Right lobe of liver (tissue), 6 donors: ENCODE data around the gene UTP14C. TPM values are rescaled to one million over a fixed set of nuclear protein-coding genes. Genes with fewer than 3 reads are reported as not detected.
A peak's percentile ranks its signal among the peaks of the same experiment; 100 is the strongest.
"Not testable (repeated sequence)": the region's sequence is repeated elsewhere in the genome, so short reads cannot be mapped to it uniquely, and the experiment has no call there.

Experiments used
- ATAC-seq, 4 donors: fragments of 200-7000 bp; cut with Tn5 transposase; one replicate each; pipeline ENCODE4 v1.9.1; 2020; ENCODE audit warnings: mild to moderate bottlenecking in 4 of 4, moderate library complexity in 4 of 4
- DNase-seq, 3 donors: peaks; one replicate each; pipeline ENCODE4 v3.0.0-alpha.2; 2020
- H3K27ac ChIP-seq, 3 donors: fragments of 200-600 bp; one replicate each; pipeline ENCODE4 v1.8.0; 2022
- H3K27me3 ChIP-seq, 2 donors: fragments of 200-600 bp; one replicate each; pipeline ENCODE4 v1.8.0; 2022
- H3K36me3 ChIP-seq, 4 donors: fragments of 200-600 bp; sonication (generic) in 1 of 4; one replicate each; pipeline versions ENCODE4 v1.5.1 to v1.8.0; 2017 to 2022; ENCODE audit warnings: control low read depth in 1 of 4
- H3K4me1 ChIP-seq, 4 donors: fragments of 200-600 bp; sonication (generic) in 1 of 4; one replicate each; pipeline versions ENCODE4 v1.5.1 to v1.8.0; 2017 to 2022; ENCODE audit warnings: control low read depth in 1 of 4
- H3K4me3 ChIP-seq, 3 donors: fragments of 200-600 bp; one replicate each; pipeline ENCODE4 v1.8.0; 2022
- H3K9me3 ChIP-seq, 4 donors: fragments of 200-600 bp; sonication (generic) in 1 of 4; one replicate each; pipeline versions ENCODE4 v1.5.1 to v1.8.0; 2017 to 2022; ENCODE audit warnings: control low read depth in 1 of 4
- POLR2A ChIP-seq: fragments of 450-650 bp; IDR thresholded peaks from one replicate; pipeline ENCODE4 v1.6.1; 2017; ENCODE audit warnings: antibody characterized with exemption, mild to moderate bottlenecking
- WGBS: methylation state at CpG from one replicate; pipeline ENCODE4 v1.1.6; 2018; ENCODE audit warnings: low coverage, low lambda C conversion rate; ENCODE audit not compliant: insufficient coverage; ENCODE audit errors: missing lambda C conversion rate; 5-methylcytosine and 5-hydroxymethylcytosine counted together
- intact Hi-C, 2 donors: fragments of 100-400 bp; cut with DNase I; formaldehyde crosslinking; loops; one replicate each; pipeline versions ENCODE4 v1.11.2 to v1.14.1; 2022
- total RNA-seq, 6 experiments: library from RNA; depleted of rRNA in 2 of 6; stranded (reverse); fragments of >200 nt in 2 of 6; fragmentation: NEBNext Ultra II Directional in 3 of 6; extraction: Animal tissue kit (Norgen Biotek cat#: 25700) in 3 of 6; gene quantifications; one replicate each; pipeline versions ENCODE4 v1.1.0 to v1.2.4, GENCODE V29; 2016 to 2023
- TF ChIP-seq, protein P1 (sequence below), 4 donors: fragments of 200-600 bp in 3 of 4; fragments of 450-650 bp in 1 of 4; IDR thresholded peaks; one replicate each; pipeline versions ENCODE4 v1.5.1 to v1.8.0; 2016 to 2022; ENCODE audit warnings: antibody characterized with exemption in 4 of 4, mild to moderate bottlenecking in 2 of 4
- donor health status: DM: no; HTN: yes; CAD: no.
- donor health status: DM: no; HTN: no; CAD: no.
- donor health status: DM: no; HTN: no; CAD: no.
- donor health status: DM: no; HTN: yes; CAD: no.
- donor health status: DM: no; HTN: yes; CAD: no.

The UTP14C gene
- total RNA-seq, 6 experiments from 2014 or later: 8.1 to 10.9 (median 10.4) TPM

- ATAC-seq (no peak), DNase-seq (no peak)
- TF ChIP-seq, protein P1, sequence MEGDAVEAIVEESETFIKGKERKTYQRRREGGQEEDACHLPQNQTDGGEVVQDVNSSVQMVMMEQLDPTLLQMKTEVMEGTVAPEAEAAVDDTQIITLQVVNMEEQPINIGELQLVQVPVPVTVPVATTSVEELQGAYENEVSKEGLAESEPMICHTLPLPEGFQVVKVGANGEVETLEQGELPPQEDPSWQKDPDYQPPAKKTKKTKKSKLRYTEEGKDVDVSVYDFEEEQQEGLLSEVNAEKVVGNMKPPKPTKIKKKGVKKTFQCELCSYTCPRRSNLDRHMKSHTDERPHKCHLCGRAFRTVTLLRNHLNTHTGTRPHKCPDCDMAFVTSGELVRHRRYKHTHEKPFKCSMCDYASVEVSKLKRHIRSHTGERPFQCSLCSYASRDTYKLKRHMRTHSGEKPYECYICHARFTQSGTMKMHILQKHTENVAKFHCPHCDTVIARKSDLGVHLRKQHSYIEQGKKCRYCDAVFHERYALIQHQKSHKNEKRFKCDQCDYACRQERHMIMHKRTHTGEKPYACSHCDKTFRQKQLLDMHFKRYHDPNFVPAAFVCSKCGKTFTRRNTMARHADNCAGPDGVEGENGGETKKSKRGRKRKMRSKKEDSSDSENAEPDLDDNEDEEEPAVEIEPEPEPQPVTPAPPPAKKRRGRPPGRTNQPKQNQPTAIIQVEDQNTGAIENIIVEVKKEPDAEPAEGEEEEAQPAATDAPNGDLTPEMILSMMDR (IDR thresholded peaks at IDR 0.05): no peak
- no peak for TF ChIP-seq POLR2A
- Histone ChIP-seq H3K9me3 (no peaks in the 10 kb centered on the region), H3K4me3 (no peak overlapping the region), H3K36me3 (no peaks in the 10 kb centered on the region), H3K27me3 (no peaks in the 10 kb centered on the region), H3K4me1 (no peaks in the 10 kb centered on the region), H3K27ac (no peak overlapping the region)
- WGBS: 77% methylated on average over 4 of the region's 4 CpGs
- intact Hi-C loops: no loop called here
These were observed 29.0 kb downstream of the UTP14C start for GRCh38 chr13:52053460-52053859.

GRCh38 chr13:52061064-52061463 lies 36.6 kb downstream of the UTP14C start:
- not testable (repeated sequence) for H3K27ac ChIP-seq
- WGBS: 88% methylated on average over 1 of the region's 3 CpGs

DNA sequence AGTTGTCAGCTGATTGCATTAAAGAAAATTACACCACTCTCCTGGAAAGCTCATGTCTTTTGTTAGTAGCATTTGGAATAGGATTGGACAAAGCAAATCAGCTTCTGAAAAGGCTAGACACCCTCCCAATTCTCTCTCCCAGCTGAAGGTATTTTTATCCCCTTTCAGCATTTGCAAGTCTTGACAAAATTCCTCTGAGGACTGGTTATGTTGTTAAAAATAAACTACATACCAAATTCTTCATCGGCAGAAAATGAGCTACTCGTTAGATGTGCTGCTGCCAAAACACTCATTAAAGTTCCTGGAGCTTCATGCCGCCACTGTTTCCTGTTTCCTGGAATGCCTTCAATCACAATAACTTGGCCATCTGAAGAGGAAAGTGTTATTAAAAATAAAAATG lies 37.1 kb downstream of the UTP14C start:
- WGBS: 45% methylated on average over 3 of the region's 3 CpGs
- no peaks in the 10 kb centered on the region for H3K4me1 ChIP-seq

More at GRCh38 chr13:52061064-52061463, 36.6 kb downstream of the UTP14C start:
- H3K9me3 ChIP-seq, H3K36me3 ChIP-seq, intact Hi-C loops, H3K4me1 ChIP-seq, ATAC-seq, H3K27me3 ChIP-seq, DNase-seq, H3K4me3 ChIP-seq: not testable (repeated sequence)

DNA sequence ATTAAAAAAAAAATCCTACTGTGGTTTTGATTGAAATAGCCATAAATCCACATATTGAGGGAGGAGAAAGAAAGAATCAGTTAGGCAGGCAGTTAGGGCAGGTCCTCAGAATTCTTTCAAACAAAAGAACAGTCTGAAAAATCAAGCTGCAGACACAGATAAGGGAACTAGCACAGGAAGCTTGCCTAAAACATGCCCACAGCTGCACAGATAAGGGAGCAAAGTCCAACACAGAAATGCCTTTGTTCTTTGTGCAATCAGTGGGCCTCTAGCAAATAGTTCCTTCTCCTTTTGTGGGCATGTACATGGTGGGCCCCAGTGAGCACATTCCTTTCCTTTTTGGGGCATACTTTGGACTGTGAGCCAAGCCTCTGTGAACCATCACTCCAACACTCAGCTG lies 42.7 kb downstream of the UTP14C start:
- ATAC-seq (no peak), DNase-seq (no peak)
- H3K27me3 ChIP-seq: no peaks in the 10 kb centered on the region
- no peak for TF ChIP-seq POLR2A
- TF ChIP-seq, protein P1 (IDR thresholded peaks at IDR 0.05): no peak
- no peak overlapping the region for H3K27ac ChIP-seq
- H3K4me3 ChIP-seq: no peak overlapping the region
- intact Hi-C loops: no loop called here
- peaks cover 0 to 6% (median 3%) of the 10 kb centered on the region in 4 donors for H3K9me3 ChIP-seq
- no peaks in the 10 kb centered on the region for H3K36me3 ChIP-seq
- no peaks in the 10 kb centered on the region for H3K4me1 ChIP-seq

More for the DNA sequence above, 37.1 kb downstream of the UTP14C start:
- Histone ChIP-seq H3K27me3 (no peaks in the 10 kb centered on the region), H3K9me3 (no peaks in the 10 kb centered on the region), H3K36me3 (no peaks in the 10 kb centered on the region), H3K4me3 (no peak overlapping the region), H3K27ac (no peak overlapping the region)
- TF ChIP-seq, protein P1 (IDR thresholded peaks at IDR 0.05): no peak
- TF ChIP-seq POLR2A: no peak
- no peak for ATAC-seq
- intact Hi-C loops: no loop called here
- DNase-seq: no peak

GRCh38 chr13:52070929-52071523 lies 46.5 kb downstream of the UTP14C start:
- no peak for TF ChIP-seq POLR2A
- TF ChIP-seq, protein P1 (IDR thresholded peaks at IDR 0.05): peak; percentile 31 to 62 (median 42)
- Histone ChIP-seq H3K27me3 (no peaks in the 10 kb centered on the region), H3K4me1 (no peaks in the 10 kb centered on the region), H3K9me3 (peaks cover 0 to 6% (median 3%) of the 10 kb centered on the region in 4 donors), H3K36me3 (no peaks in the 10 kb centered on the region), H3K4me3 (no peak overlapping the region), H3K27ac (no peak overlapping the region)
- DNase-seq (no peak), ATAC-seq (peak; percentile 79 to 95 (median 88))
- intact Hi-C loops: no loop called here
- 50% methylated on average over 1 of the region's 1 CpG for WGBS

Other genes with a start within 250 kb of the UTP14C start
- gene DHRS12, start 220.5 kb upstream of the UTP14C start, total RNA-seq: 10 to 100 TPM; 10.2 to 17.6 (median 12.4) TPM
- gene TMEM272, start 179.5 kb upstream of the UTP14C start, total RNA-seq: under 1 TPM in 5 of 6 experiments, not detected in 1; 0.06 to 0.53 (median 0.33) TPM
- not detected for gene CCDC70, start 162.7 kb upstream of the UTP14C start, total RNA-seq
- gene ATP7B, start 13.2 kb upstream of the UTP14C start, total RNA-seq: 10 to 100 TPM; 17.1 to 27.6 (median 21.6) TPM
- gene ALG11, start 12.3 kb upstream of the UTP14C start, total RNA-seq: 10 to 100 TPM in 5 of 6 experiments, 1 to 10 TPM in 1; 8.8 to 23.0 (median 15.4) TPM
- under 1 TPM in 1 of 6 experiments, not detected in 5; 0.06 TPM for gene NEK5, start 104.4 kb downstream of the UTP14C start, total RNA-seq
- gene NEK3, start 134.9 kb downstream of the UTP14C start, total RNA-seq: 1 to 10 TPM; 4.5 to 7.1 (median 6.2) TPM